Hematopoietic multipotent progenitor cell treated with erythropoietin and hydrocortisone succinate and interleukin-3 and kit ligand, for 8 days (in vitro differentiated cells): ENCODE measurements around the gene C16orf92.
"Not testable (repeated sequence)": the region's sequence is repeated elsewhere in the genome, so short reads cannot be mapped to it uniquely, and the experiment has no call there.

ENCODE experiments used
- DNase-seq: peaks from one replicate; pipeline ENCODE4 v3.0.0-alpha.2; 2015

The C16orf92 gene

DNA sequence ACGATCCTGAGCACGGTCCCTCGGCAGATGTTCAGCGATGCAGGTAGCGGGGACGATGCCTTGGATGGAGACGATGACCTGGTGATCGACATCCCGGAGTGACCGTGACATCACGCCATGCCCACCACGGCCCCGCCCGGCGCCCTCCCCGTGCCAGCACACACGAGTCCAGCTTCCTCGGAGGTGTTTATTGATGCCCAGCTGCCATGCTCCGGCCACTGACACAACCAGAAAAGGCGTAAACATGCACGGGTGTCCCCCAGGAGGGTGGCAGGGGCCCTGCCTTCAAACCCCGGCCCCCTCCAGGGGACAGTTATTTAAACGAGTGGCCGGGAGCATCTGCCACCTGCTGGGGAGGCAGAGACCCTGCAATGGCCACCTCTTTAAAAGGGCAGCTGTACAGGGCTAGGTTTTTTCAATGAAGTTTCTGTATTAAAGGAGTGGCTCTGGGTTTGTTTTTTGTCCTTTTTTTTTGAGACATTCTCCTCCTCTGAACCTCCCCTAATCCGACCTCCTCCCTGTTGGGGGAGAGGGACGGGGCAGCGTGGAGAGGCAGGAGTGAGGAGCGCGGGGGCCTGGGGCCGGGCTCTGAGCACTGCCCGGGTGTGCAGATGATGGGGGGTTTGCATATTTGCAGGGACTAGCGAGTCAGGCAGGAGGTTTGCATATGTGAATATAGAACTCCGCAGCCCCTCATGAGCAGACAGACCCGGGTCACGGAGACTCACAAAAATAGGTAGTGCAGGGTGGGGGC lies 17.5 kb upstream of the C16orf92 start:
- peak; percentile 53 for DNase-seq

DNA sequence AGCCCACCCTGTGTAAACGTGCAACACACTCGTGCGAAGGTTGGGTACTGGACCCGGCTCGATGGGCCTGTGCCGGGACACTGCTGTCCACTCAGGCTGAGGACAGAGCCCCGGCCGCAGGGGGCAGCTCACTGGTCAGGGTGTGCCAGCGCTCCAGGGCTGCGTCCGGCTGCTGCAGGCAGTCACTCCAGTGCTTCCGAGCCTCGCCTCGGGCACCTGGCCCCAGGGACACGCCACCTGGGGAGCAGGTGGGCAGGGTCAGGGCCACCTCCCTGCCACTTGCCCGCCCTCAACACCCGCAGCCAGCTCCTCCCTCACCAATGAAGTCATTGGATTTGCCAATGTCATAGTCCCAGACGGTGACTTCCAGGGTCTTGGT lies 16.9 kb upstream of the C16orf92 start:
- no peak for DNase-seq

DNA sequence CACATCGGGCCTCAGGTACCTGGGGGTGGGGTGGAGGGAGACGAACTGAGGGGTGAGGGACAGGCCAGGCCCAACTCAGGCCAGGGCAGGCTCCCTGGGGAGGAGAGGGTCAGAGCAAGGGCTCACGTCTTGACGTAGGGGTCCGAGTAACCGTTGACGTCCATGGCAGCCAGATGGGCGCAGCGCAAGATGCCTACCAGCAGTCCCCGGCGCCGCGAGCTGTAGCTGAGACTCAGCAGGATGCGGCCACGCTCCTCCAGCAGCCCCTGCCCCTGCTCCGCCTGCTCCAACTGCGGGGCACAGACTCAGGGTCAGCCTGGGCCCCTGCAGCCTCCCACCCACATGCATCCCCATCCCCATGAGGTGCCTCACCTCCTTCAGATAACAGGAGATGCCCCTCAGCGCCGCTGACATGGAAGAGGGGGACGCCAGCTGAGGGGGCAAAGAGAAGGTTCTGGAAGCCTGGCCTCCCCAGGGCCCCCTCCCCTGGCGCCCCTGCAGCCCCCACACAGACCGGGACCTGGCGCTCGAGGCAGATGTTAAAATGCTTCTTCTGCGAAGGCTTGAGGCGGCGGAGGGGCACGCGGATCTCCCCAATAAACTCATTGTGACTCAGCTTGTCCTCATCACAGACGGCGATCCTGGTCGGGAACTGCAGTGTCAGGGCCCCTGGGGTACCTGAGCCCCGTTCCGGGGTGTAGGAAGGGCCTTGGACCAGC lies 16.2 kb upstream of the C16orf92 start:
- DNase-seq = no peak

DNA sequence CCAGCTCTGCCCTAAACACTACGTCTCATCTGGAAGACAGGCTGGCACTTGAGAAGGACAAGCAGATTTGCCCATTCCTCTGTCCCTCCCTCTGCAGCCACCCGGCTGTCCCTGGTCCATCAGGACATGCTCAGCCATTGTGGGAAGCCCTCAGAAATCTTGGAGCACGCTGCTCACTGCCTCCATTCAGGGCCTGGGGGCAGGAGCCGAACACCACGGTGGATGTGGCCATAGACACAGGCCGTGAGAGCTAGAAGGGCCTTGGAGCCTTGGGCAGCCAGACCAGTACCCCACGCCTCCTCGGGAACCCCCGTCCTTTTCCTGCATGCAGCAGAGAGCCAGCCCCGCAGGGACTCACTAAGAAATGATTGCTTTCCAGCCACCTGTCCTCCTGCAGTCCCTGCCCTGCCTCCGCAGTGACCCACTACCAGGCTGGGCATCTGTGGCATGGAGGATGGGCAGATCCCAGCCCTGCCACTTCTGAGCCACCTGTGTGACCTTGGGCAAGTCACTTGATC lies 15.6 kb upstream of the C16orf92 start:
- no peak for DNase-seq

DNA sequence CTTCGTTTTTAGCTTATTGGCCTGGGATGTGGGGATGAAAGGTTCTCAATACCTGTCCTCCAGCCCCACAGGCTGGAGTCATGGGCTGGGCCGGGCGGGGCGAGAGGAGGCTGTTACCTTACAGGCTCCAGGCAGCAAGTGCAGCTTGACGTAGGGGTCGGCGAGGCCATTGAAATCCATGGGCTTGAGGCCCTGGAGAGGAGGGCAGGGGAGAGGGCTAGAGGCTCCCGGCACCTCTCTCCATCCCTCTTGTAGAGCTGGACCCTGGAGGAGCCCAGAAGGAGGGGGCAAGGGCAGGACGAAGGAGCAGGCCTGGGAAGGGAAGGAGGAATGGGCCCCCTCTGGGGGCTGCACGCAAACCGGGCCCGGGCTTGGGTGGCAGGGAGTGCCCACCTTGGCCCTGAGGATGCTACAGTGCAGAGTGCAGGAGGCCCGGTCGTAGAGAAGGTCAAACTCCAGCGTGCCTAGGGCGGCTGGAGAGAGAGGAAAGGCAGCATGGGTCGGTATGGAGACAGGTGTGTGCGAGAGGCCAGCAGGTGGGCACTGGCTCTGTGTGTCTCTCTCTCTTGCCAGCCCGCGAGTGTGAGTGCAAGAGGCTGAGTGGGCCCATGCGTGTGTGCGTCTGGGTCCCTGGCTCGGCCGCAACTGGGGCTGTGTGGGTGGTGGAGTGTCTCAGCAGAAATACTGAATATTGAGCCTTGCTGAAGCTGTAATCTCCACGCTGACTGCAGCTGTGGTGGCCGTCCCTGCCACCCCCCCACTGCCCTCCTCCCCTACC lies 13.7 kb upstream of the C16orf92 start:
- no peak for DNase-seq

DNA sequence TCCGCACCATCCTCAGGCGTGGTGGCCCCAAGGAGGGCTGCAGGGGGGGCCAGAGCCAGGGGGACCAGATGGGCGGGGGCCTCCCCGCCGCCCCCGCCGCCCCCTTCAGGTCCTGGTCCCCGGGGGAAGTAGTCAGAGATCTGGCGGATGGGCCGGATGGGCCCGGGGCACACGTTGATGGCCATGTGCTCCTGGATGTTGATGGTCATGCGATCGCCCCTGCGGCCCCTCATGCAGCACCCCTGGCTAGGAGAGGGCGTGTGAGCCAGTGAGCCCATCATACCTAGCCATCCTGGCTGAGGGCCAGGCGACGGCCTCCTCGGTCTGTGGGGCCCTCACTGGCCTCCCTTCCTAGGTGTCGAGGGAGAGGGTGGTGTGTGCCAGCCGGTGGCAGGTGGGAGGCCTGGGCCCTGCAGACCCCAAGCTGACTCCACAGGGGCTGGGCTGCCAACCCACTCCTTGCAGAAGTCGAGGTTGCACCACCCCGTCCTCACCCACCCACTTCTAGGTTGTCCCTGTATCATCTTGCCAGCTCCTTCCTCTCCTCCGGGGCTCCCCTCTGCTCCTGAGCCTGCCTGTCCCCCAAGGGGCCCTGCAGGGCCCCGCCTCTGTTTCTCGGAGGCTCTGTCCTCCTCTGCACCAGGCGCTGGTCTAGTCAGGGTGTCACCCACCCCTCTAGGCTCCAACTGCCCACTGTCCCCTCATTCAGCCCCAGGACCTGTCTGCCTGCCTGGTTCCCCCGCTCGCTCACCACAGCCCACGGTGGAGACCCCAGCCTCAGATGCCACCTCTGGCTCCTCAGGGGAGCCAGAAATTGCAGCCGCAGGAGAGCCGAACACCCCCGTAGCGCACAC lies 12.8 kb upstream of the C16orf92 start:
- no peak for DNase-seq

DNA sequence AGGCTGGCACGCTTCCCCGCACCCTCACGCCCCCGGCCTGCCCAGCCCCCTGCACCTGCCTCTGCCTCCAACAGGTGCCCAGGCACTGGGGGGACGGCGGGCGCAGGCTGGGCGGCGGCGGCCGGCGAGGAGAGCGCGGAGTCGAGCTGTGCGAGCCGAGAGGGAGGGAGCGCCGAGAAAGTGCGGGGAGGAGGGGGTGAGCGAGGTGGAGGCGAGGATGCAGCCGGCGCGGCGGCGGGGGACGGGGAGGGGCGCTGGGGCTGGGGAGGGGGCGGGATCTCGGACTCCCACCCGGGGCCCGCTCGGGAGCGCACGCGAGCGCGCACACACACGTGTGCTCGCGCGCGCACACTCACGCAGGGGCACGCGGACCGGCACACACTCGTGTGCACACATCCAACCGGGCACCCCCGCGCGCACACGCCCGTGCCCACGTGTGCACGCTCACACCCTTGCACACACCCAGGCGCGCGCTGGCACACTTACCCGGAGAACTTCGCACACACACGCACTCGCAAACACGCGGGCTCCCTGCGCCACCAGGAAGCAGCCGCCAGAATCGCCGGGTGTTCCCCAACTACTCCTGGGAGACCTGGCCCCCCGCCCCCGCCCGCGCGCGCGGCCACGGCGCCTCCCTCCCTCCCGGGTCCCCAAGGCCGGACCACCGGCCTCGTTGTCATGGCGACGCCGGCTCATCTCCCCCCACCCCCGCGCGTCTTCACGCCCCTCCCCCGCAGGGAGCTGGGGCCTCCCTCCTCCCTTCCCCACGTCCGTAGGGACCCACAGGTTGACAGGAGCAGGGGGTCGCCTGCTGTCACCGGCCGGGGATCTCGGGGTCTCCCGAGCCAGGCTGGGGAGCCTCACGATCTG lies 11.9 kb upstream of the C16orf92 start, which contains the start of gene DOC2A:
TSS of gene DOC2A (minus strand) at position 184 of the 870 bp plus-strand sequence. CDS start 805 bp downstream, outside the sequence.
- DNase-seq = no peak

DNA sequence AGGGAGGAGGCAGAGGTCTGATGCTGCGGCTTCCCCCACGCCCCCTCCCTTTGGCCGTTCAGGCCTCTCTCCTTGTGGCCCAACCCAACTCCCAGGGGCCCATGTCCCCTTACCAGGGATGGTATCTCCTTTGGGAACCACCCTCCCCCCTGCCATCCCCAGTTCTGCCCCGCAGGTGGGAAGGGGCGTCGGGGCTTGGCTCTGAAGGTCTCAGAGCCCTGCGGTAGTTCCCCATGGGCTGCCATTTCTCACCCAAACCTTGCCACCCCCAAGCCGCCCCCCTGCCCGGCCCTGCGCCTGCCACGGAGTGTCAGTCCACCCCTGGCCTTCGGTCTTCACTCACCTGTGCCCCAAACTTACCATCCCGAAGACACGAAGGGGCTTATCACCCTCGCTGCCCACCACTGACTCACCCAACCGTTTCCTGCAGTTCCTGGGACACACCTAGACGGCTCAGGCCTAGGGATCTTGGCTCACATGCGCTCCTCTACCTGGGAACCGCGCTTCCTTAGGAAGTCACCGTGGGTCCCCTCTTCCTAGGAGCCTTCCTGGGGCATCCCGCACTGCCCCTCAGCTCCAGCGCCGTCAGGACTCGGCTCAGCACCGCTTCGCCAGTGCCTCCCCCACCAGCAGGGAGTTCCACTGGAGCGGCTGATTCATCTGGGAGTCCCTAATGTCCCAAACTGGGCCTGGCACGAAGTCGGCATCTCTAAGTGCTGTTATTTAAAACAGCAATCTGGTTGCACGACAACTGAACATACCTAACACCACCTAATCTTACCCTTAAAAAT lies 11.1 kb upstream of the C16orf92 start:
- no peak for DNase-seq

DNA sequence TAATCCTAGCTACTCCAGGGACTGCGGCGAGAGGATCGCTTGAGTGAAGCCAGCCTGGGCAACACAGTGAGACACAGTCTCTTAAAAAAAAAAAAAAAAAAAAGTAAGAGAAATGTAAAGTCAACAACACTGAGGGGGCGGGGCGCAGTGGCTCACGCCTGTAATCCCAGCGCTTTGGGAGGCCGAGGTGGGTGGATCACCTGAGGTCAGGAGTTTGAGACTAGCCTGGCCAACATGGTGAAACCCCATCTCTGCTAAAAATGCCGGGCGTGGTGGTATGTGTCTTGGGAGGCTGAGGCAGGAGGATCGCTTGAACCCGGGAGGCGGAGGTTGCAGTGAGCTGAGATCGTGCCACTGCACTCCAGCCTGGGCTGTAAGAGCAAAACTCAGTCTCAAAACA lies 10.4 kb upstream of the C16orf92 start:
- DNase-seq = not testable (repeated sequence)

DNA sequence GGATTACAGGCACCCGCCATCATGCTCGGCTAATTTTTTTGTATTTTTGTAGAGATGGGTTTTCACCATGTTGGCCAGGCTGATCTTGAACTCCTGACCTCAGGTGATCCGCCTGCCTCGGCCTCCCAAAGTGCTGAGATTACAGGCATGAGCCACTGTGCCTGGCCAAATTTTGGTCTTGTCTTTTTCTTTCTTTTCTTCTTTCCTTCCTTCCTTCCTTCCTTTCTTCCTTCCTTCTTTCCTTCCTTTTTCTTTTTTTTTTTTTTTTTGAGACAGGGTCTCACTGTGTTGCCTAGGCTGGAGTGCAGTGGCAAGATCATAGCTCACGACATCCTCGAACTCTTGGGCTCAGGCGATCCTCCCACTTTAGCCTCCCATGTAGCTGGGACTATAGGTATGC lies 7.5 kb upstream of the C16orf92 start:
- not testable (repeated sequence) for DNase-seq

DNA sequence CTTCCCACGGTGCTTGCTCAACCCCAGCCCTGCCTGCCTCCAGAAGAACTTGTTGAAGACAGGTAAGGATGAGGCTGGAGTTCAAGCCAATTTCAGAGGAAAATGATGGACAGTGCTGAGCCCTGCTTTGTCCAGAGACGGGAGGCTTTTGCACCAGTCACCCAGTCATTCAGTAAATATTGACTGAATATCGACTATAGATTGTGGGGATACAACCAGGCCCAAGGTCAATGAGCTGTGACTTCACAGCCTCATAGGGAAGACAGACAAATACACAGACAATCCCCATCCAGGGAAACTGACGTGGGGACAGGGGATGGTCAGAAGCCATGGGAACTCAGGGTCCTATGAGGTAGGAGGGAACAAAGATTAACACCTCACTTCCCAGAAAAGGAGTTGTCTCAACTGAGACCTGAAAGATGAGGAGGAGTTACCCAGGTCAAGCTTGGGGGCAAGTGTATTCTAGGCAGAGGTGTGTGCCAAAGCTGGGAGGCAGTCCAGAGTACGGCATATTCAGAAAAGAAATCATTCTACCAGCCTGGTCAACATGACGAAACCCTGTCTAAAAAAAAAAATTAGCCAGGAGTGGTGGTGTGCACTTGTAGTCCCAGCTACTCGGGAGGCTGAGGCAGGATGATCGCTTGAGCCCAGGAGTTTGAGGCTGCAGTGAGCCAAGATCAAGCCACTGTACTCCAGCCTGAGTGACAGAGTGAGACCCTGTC lies 6.3 kb upstream of the C16orf92 start:
- DNase-seq = no peak

DNA sequence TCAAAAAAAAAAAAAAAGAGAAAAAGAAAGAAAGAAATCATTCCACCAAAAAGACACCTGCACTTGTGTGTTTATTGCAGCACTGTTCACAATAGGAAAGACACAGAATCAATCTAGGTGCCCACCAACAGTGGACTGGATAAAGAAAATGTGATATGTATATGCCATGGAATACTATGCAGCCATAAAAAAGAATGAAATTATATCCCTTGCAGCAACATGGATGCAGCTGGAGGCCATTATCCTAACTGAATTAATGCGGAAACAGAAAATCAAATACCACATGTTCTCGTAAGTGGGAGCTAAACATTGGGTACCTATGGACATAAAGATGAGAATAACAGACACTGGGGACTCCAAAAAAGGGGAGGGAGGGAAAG lies 5.7 kb upstream of the C16orf92 start:
- no peak for DNase-seq

DNA sequence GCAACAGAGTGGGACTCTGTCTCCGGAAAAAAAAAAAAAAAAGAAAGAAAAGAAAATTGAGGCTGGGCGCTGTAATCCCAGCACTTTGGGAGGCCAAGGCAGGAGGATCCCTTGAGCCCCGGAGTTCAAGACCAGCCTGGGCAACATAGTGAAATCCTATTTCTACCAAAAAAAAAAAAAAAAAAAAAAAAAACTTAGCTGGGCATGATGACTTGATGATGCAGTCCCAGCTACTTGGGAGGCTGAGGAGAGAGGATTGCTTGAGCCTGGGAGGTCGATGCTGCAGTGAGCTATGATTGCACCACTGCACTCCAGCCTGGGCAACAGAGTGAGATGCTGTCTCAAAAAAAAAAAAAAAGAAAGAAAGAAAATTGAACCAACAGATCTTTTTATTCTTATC lies 5.1 kb upstream of the C16orf92 start:
- DNase-seq = not testable (repeated sequence)

DNA sequence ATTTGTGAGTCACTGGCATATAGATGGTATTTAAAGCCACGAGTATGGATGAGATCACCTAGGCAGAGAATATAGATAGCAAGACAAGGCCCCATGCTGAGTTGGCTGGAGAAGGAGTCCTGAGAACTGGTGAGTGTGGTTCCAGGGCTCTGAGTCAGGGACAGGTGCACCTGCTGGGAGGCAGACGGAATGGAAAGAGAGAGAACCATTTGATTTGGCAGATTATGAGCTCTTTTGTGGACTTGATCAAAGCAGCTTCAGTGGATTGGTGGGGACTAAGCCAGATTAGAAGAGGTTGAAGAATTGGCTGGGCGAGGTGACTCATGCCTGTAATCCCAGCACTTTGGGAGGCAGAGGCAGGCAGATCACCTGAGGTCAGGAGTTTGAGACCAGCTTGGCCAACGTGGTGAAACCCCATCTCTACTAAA lies 4.3 kb upstream of the C16orf92 start:
- DNase-seq = no peak

DNA sequence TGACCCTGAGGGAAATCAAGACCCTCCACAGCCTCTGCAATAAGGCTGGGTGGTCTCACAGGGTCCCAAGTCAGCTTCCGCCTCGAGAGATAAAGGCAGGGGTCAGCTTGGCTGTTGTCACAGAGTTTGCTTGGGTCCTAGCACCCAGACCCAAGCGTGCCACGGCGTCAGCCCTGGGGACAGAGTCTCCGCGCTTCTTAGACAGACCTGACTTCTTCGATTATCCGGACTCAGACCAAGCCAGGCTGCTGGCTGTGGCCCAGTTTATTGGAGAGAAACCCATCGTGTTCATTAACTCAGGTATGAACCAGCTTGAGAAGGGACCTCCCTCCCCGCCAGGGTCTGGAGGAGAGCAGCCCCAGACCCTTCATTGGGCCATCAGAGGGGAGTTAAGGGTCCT lies 588 bp downstream of the C16orf92 start:
- DNase-seq = no peak

DNA sequence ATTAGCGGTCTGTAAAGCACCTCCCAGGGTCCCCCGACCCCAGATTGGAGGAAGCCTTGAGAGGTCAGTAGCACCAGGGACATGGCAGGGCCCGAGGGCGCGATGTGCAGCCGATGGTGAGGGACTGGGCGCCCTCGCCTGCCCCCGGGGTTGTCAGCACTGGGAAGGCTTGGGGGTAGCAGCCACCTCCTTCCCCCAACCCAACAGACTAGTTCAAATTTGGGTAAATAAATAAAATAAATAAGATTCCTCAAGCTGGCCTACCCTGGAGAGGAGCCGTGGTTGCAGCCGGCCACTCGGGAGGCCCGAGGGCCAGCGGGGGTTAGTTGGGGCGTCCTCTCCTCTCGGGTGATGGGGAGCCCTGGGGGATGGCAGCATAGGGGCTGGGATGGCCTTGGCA lies 1.5 kb downstream of the C16orf92 start:
- no peak for DNase-seq

DNA sequence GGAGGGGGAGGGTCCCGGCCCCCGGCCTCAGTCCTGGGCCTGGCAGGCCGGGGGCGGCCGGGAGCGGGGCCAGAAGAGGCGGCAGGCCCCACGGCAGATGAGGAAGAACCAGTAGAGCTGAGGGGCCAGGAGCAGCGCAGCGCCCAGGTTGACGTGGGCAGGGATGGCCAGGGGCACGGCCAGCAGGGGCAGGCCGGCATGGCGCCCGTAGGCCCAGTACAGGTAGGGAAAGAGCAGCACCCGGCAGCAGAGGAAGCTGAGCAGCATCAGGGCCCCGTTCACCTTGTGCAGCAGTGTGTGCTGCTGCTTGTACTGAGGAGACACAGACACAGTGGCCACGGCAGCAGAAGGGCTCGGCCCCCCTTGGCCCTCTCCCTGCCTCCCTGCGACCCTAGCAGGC lies 2.2 kb downstream of the C16orf92 start:
- DNase-seq = no peak

DNA sequence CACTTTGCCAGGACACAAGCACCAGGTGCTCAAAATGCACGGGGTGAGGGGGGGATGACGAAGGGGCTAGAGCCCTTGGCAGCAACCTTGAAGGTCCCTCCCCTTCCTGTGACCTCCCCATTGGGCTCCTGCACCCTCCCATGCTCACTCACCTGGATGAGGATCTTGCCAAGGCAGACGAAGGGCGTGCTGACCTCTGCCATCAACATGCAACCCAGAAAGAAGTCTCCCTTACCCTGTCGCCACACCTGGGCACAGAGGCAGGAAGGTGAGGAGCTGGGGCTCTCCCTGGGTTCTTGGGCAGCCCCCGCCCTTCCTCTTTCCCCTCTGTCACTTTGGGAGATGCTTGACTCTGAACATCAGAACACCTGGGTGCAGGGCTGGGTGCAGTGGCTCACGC lies 2.6 kb downstream of the C16orf92 start:
- DNase-seq = no peak

DNA sequence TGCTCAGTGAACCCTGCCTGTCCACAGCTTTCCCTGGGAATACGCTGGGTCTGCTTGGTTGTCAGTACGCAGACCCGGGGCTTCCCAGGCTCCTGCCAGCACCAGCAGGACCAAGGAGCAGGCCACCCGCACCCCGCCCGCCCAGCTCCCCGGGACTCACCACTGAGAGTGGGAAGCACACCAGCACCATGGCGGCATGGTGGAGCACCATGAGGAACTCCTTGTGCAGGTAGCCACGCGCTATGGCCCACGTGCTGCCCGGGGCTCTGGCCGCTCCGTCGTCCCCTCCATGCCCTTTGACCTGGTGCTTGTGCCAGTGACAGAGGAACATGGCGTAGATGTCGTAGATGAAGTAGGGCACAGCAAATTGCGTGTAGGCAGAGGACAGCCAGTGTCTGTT lies 3.5 kb downstream of the C16orf92 start:
- DNase-seq = no peak
